PC-9 (cell line): ENCODE results near the gene RTP3. TPM values are rescaled to one million over a fixed set of nuclear protein-coding genes. Genes with fewer than 3 reads are reported as not detected.
"Not testable (repeated sequence)": the region's sequence is repeated elsewhere in the genome, so short reads cannot be mapped to it uniquely, and the experiment has no call there.

Experiments
- BruUV-seq: library from RNA; stranded (reverse); fragments of 400-500 nt; replicated peaks from 2 replicates; lab custom pipeline; 2021; lab: Mats Ljungman, UMichigan
- CTCF ChIA-PET: fragments of 300-600 bp; sonication (Branson Sonifier 250); formaldehyde crosslinking; loops from one replicate; lab custom pipeline; 2022; ENCODE audit warnings: antibody characterized with exemption; lab: Charles Lee
- POLR2A ChIA-PET: fragments of 300-600 bp; sonication (Branson Sonifier 250); formaldehyde crosslinking; loops from one replicate; lab custom pipeline; 2022; ENCODE audit warnings: antibody characterized with exemption; ENCODE audit not compliant: unreplicated experiment; lab: Charles Lee
- DNase-seq, 2 experiments: peaks; one replicate each; pipeline versions ENCODE4 v3.0.0 to v3.0.0-alpha.2; 2015 to 2022; ENCODE audit warnings: mixed read lengths in 1 of 2
- H2AFZ ChIP-seq: fragments of 200-600 bp; sonication (generic); 2 replicates; pipeline ENCODE4 v1.8.1; 2017; ENCODE audit warnings: antibody characterized with exemption
- H3F3A ChIP-seq: fragments of 200-600 bp; sonication (generic); 2 replicates; pipeline ENCODE4 v1.8.1; 2017; ENCODE audit warnings: antibody characterized with exemption, mild to moderate bottlenecking, low read depth; ENCODE audit not compliant: insufficient read depth
- H3K27ac ChIP-seq: fragments of 200-600 bp; sonication (generic); 2 replicates; pipeline ENCODE4 v1.6.1; 2016; ENCODE audit warnings: mixed run types
- H3K27me3 ChIP-seq: fragments of 200-600 bp; sonication (generic); 2 replicates; pipeline ENCODE4 v1.6.1; 2016; ENCODE audit warnings: low read depth, mixed run types; ENCODE audit not compliant: insufficient read depth
- H3K36me3 ChIP-seq: fragments of 200-600 bp; sonication (generic); 2 replicates; pipeline ENCODE4 v1.6.1; 2016; ENCODE audit warnings: low read depth, mixed run types
- H3K4me1 ChIP-seq: fragments of 200-600 bp; sonication (generic); replicated peaks from 2 replicates; pipeline ENCODE4 v1.6.1; 2016; ENCODE audit warnings: mixed run types; ENCODE audit not compliant: insufficient read depth
- H3K4me2 ChIP-seq: fragments of 200-600 bp; sonication (generic); 2 replicates; pipeline ENCODE4 v1.6.1; 2017; ENCODE audit warnings: mixed run types
- H3K4me3 ChIP-seq: fragments of 200-600 bp; sonication (generic); 2 replicates; pipeline ENCODE4 v1.6.1; 2016; ENCODE audit warnings: mixed run types
- H3K79me2 ChIP-seq: fragments of 200-600 bp; sonication (generic); 2 replicates; pipeline ENCODE4 v1.6.1; 2017; ENCODE audit warnings: low read depth, mixed run types
- H3K9me2 ChIP-seq: fragments of 200-600 bp; sonication (generic); 2 replicates; pipeline ENCODE4 v1.8.1; 2017; ENCODE audit warnings: mild to moderate bottlenecking; ENCODE audit not compliant: insufficient read depth
- H3K9me3 ChIP-seq: fragments of 200-600 bp; sonication (generic); 2 replicates; pipeline ENCODE4 v1.8.1; 2016; ENCODE audit warnings: low read depth; ENCODE audit not compliant: insufficient read depth
- H4K20me1 ChIP-seq: fragments of 200-600 bp; sonication (generic); 2 replicates; pipeline ENCODE4 v1.8.1; 2017; ENCODE audit not compliant: insufficient read depth
- CTCF ChIP-seq: fragments of 200-600 bp; sonication (generic); conservative IDR thresholded peaks from 2 replicates; pipeline ENCODE4 v1.6.1; 2017; ENCODE audit warnings: mixed run types, antibody characterized with exemption, mild to moderate bottlenecking, moderate library complexity
- EZH2 ChIP-seq: fragments of 200-600 bp; sonication (generic); IDR thresholded peaks from 2 replicates; pipeline ENCODE4 v1.8.0; 2017; ENCODE audit warnings: antibody characterized with exemption, low read depth
- intact Hi-C: fragments of 100-400 bp; cut with micrococcal nuclease; formaldehyde crosslinking; loops from one replicate; pipeline ENCODE4 v1.10.0; 2022; ENCODE audit not compliant: unreplicated experiment
- total RNA-seq: library from RNA; stranded (reverse); gene quantifications from 2 replicates; pipeline ENCODE4 v1.2.3, GENCODE V29; 2021

The RTP3 gene
- total RNA-seq, 1 experiment from 2014 or later = not detected

GRCh38 chr3:46520531-46520930, 22.8 kb downstream of the RTP3 start:
- no peaks in the 10 kb centered on the region for H3K9me2 ChIP-seq
- H3K79me2 ChIP-seq = no peaks in the 10 kb centered on the region
- peaks cover 26% of the 10 kb centered on the region for H3K4me1 ChIP-seq
- ChIA-PET POLR2A (no interaction called here), CTCF (interaction anchor here (0.7 kb wide), 1 partner anchor 9 kb away, joined by 3 read pairs; no protein-coding TSS in a partner anchor)
- H3K9me3 ChIP-seq = no peaks in the 10 kb centered on the region
- intact Hi-C loops = no loop called here
- H3K27me3 ChIP-seq = no peaks in the 10 kb centered on the region
- no peak overlapping the region for H3K4me2 ChIP-seq
- peaks cover 22% of the 10 kb centered on the region for H3F3A ChIP-seq
- no peak for DNase-seq
- no TSS peak for BruUV-seq
- no peak overlapping the region for H3K4me3 ChIP-seq
- H2AFZ ChIP-seq = no peak overlapping the region
- no peaks in the 10 kb centered on the region for H3K36me3 ChIP-seq
- H3K27ac ChIP-seq = no peak overlapping the region
- TF ChIP-seq CTCF = no peak
- TF ChIP-seq EZH2 = no peak
- no peaks in the 10 kb centered on the region for H4K20me1 ChIP-seq

GRCh38 chr3:46521096-46521495, 23.3 kb downstream of the RTP3 start:
- ChIA-PET CTCF (interaction anchor here (0.7 kb wide), 1 partner anchor 10 kb away, joined by 3 read pairs; no protein-coding TSS in a partner anchor), POLR2A (no interaction called here)
- Histone ChIP-seq H3K27ac (no peak overlapping the region), H3K9me2 (no peaks in the 10 kb centered on the region), H3K9me3 (no peaks in the 10 kb centered on the region), H3K27me3 (no peaks in the 10 kb centered on the region), H3K4me1 (peaks cover 20% of the 10 kb centered on the region), H3K4me2 (no peak overlapping the region), H2AFZ (no peak overlapping the region), H3K36me3 (no peaks in the 10 kb centered on the region), H4K20me1 (no peaks in the 10 kb centered on the region), H3K79me2 (no peaks in the 10 kb centered on the region), H3K4me3 (no peak overlapping the region), H3F3A (peaks cover 19% of the 10 kb centered on the region)
- no peak for DNase-seq
- intact Hi-C loops = no loop called here
- BruUV-seq = no TSS peak
- TF ChIP-seq CTCF = no peak
- no peak for TF ChIP-seq EZH2

- DNase-seq, H3K4me3 ChIP-seq, H3K36me3 ChIP-seq, H3K4me2 ChIP-seq, H2AFZ ChIP-seq, H3K27me3 ChIP-seq, CTCF ChIA-PET, intact Hi-C loops, H3K9me2 ChIP-seq, H4K20me1 ChIP-seq, BruUV-seq, H3K9me3 ChIP-seq, H3K79me2 ChIP-seq, H3K27ac ChIP-seq: not testable (repeated sequence)
- Histone ChIP-seq H3K4me1 (peaks cover 11% of the 10 kb centered on the region; the same call in 1 of the 2 replicates), H3F3A (peaks cover 10% of the 10 kb centered on the region; the same call in 1 of the 2 replicates)
- POLR2A ChIA-PET = interaction anchor here (0.6 kb wide), 1 partner anchor 644 kb away, joined by 7 read pairs; no protein-coding TSS in a partner anchor
Measured at GRCh38 chr3:46522201-46522600, 24.4 kb downstream of the RTP3 start.

GRCh38 chr3:46523556-46523955, 25.8 kb downstream of the RTP3 start:
- Histone ChIP-seq H3K36me3 (no peaks in the 10 kb centered on the region), H3K27me3 (no peaks in the 10 kb centered on the region), H3K9me3 (no peaks in the 10 kb centered on the region), H4K20me1 (no peaks in the 10 kb centered on the region), H3K4me2 (no peak overlapping the region), H3K27ac (no peak overlapping the region), H3K79me2 (no peaks in the 10 kb centered on the region), H3K9me2 (no peaks in the 10 kb centered on the region), H3K4me3 (no peak overlapping the region), H3K4me1 (no peaks in the 10 kb centered on the region), H2AFZ (no peak overlapping the region), H3F3A (no peaks in the 10 kb centered on the region)
- TF ChIP-seq CTCF = no peak
- no peak for TF ChIP-seq EZH2
- no TSS peak for BruUV-seq
- POLR2A ChIA-PET = interaction anchor here (0.7 kb wide), 1 partner anchor 445 kb away, joined by 8 read pairs; no protein-coding TSS in a partner anchor
- CTCF ChIA-PET = no interaction called here
- intact Hi-C loops = no loop called here
- DNase-seq = no peak
